ENCODE results near the gene SLC2A11.

- no peak for TF ChIP-seq CTCF (IDR thresholded peaks at IDR 0.05)
- TF ChIP-seq EP300 (IDR thresholded peaks at IDR 0.05): no peak
- TF ChIP-seq POLR2A (IDR thresholded peaks at IDR 0.05): no peak
These were observed 19.9 kb downstream of the SLC2A11 start for GRCh38 chr22:23877566-23877965.
